NOMO-1 (cell line): ENCODE data around the gene PTPN22.

Experiments used
- DNase-seq, 2 experiments: peaks; one replicate each; lab custom pipeline; 2025; ENCODE audit not compliant: unreplicated experiment in 2 of 2; lab: John Stamatoyannopoulos, UW

Gene PTPN22

DNA sequence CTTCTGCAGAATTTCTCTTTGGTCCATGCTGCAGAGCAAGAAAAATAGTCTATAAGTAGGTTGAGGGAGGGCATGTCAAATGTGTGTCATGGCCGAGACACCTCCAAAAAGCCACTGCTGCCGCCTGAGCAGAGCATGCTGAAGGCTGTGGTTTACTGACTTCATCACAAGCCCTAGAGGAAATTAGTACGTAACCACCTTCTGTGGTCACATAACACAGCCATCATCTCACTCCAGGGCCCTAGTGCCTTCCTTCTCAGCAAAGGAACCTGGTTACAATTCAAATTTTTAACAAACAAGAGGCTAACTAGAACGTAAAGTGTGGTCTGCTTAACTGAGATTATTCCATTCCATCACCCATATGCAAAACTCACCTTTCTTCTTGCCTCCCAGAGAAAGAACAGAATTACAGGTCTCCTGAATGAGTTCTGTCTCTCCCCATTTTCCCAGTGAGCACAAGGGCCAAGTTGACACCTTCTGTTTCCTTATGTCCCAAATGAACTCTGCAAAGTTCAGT is at the start of gene PTPN22:
TSS of gene PTPN22 (minus strand) at position 116 of the 517 bp plus-strand sequence.
- peak; percentile 81 to 97 for DNase-seq

DNA sequence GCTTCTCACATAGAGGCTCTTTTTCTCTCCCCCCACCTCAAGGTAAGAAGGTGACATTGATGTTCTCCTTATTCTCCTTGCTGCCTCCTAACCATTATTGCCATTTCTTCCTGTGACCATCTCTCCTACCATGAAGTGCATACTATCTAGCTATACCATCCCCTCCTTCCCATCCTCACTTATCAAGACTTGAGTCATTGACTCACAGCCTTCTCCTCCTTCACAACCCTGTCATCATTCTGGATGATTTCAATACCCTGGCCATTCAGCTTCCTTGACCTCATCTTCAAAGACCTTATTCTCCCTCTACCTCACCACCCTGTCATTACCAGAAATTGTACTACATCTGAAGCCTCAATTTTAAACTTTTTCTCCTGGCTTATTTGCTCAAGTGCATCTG is 46.7 kb upstream of the PTPN22 start:
- DNase-seq = no peak

DNA sequence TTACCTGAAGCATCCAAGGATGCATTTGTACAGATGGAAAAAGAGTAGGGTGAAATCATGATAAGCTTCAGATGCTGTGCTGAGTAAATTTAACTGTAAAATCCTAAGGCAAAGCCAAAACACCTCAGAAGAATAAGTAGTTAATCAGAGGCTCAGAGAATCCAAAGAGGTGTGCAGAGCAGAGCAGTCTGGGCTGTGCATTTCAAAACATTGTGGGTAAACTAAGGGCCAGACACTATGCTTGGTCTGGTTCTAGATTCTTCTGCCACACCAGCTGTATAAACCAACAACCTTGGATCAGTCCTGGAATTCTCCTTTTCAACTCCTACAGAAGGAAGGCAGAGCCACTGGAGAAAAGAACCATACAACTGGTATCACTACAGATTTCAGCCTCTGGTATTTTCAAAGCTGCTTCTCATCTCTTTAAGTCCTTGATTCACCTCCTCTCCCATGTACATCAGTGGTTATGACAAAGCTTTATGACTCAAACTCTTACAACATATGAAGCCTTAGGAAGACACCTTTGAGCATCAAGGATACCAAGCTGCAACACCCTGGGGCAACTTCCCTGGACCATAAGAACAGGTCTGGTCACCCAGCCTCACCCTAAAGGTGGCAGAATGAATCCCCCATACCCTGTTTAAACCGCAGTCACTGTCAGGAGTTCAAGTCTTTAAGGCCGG is 46.0 kb upstream of the PTPN22 start:
- DNase-seq = no peak

DNA sequence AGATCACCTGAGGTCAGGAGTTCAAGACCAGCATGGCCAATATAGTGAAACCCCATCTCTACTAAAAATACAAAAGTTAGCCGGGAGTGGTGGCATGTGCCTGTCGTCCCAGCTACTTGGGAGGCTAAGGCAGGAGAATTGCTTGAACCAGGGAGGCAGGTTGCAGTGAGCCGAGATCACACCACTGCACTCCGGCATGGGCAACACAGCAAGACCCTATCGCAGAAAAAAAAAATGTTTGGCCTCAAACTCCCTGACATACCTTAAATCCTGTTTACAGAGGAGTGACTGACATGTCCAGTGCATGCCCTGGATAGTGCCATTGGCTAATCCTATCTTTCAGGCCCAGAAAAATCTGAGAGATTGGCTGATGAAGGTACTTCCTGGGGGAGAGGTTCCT is 45.5 kb upstream of the PTPN22 start:
- no peak for DNase-seq

DNA sequence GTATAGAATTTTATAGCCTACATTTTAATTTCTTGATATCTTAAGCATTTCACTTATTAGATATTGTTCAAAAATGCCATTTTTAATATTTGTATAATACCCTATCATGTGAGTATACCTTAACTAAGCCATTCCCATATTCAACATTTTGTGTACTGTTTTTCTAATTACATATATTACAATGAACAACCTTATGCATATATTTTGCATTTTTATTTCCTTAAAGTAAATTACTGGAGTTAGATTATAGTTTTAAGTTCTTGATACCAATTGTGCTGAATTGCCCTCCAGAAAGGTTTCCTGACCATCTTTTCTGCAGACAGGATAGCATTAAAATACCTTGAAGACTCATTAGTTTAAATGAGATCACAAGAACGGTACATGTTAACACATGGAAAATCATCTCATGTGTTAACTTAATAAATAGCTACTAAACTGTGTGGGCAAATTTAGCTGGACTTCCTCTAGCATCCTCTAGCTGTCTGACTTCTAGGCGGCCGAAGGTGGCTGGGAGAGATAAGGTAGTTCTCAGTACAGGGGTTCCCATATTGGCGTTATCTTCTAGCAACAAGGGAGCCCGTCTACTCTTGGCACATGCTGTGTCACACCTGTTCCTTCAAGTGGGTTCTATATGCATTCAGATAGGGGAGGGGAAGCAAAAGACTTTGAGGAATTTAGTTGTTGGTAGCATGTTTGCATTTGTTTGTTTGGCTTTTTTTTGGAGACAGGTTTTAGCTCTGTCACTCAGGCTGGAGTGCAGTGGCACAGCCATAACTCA is 42.6 kb upstream of the PTPN22 start:
- no peak for DNase-seq

DNA sequence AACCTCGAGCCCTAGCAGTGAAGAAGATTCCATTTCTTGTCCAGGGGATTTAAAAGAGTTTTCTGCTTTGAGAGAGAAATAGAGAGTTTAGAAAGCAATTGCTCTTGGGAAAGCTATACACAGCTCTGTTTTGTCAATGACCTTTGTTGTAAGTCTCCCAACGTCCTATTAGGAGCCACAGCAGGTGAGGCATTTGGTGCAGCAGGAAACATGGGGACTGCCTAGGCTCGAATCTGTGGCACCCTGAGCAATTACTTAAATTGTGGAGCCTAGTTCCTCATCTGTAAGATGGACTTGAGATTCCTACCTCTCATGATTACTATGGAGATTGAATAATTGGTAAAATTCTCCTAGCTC is 41.8 kb upstream of the PTPN22 start:
- DNase-seq = no peak

DNA sequence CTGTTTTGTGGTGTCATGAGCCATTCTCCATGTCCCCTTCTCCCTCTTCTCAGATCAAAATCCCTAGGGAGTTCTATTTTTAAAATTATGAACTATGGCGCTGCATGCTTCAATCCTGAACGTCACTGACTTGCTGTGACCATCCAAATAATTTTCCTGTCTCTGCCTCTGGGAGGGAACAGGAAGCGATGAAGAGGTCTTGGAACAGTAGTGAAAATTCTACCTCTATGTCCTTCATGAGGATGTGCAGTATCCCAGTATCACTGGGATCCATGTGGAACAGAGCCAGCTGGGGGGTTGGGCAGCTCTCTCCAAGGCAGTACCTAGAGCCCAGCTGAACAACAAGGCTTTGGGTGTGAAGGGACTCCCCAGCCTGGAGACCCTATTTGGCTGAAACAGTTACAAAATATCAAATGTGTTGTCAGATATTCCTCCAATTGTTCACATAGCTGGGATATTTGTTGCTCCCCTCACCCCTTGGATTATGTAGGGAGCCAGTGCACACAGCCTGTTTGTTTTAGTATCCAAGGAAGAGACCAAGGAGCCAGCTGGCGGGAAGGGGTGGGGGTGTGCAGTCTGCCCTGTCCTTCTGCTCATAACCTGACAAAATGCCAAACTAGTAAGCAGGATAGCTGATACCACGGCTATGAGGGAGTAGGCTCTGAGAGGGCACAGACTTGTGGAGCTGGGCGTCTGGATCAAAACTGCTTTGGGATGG is 41.2 kb upstream of the PTPN22 start:
- no peak for DNase-seq

DNA sequence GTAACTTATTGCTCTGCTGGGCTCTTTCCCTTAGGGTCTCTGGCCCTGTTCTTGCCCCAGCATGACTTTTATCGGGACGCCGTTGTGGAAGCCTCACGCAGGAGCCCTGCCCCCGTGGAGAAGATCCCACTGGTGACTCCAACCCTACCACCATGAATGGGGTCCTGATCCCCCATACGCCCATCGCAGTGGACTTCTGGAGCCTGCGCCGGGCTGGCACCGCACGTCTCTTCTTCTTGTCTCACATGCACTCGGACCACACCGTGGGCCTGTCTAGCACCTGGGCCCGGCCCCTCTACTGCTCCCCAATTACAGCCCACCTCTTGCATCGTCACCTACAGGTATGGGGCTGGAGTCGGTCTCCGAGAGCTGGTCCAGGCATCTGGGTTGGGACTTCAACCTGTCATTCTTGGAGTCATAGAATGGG is 33.9 kb upstream of the PTPN22 start:
- no peak for DNase-seq

DNA sequence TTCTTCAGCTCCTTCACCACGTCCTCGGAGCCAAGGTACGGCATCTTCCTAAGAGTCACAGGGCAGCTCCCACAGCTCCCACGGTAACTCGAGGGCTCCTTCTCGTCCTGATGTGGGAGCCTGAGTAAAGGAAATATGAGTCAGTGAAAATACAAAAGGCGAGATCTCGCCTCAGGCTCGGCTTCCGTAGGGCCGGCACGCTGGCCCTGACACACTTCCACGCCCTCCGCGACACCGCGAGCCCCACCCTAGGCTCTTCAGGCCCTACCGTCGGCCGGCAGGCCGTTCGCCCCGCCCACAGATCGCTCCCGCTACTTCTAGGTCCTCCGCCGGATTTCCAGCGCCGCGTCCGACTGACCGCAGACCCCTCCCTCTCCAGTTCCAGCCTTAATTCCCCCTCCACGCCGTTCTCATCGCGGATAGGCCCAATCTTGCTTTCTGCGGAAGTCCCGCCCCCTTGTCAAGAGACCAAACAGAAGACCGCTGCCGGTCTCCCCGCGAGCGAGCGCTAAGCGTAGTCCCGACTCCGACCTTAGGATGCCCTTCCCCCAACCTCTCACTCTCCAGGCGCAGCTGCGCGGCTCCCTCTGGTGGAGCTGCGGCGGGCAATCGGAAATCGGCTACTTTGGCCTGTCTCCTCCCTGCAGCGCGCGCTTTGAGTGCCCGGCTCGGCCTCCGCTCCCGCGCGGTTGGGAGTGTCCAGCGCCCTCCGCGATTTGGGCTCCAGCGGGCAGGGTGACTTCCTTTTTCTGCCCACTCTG is 33.3 kb upstream of the PTPN22 start, which contains the start of the genes AP4B1 and DCLRE1B:
TSS of gene AP4B1 (minus strand) at position 126 of the 761 bp plus-strand sequence. CDS start at position 44, 82 bp downstream.
TSS of gene DCLRE1B (plus strand) at position 653 of the 761 bp plus-strand sequence. CDS start 261 bp downstream, outside the sequence.
- peak; percentile 99 to 100 for DNase-seq

DNA sequence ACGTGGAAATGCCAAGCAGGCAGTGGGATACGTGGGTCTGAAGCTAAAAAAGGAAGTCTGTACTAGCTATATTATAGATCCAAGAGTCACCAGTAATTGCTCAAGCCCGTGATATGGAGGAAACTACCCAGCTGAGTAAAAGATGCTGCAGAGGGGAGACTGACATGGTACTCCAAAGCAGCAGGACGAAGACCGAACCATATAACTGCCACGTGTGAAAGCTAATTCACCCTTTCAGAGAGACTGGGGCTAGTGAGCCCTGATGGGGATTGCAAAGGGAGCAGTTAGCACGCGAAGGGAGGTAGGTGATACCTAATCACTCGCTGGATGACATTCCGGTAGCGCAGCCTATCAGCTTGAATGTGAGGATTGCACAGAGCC is 32.8 kb upstream of the PTPN22 start:
- peak in 1 of 2 experiments; percentile 81 for DNase-seq

DNA sequence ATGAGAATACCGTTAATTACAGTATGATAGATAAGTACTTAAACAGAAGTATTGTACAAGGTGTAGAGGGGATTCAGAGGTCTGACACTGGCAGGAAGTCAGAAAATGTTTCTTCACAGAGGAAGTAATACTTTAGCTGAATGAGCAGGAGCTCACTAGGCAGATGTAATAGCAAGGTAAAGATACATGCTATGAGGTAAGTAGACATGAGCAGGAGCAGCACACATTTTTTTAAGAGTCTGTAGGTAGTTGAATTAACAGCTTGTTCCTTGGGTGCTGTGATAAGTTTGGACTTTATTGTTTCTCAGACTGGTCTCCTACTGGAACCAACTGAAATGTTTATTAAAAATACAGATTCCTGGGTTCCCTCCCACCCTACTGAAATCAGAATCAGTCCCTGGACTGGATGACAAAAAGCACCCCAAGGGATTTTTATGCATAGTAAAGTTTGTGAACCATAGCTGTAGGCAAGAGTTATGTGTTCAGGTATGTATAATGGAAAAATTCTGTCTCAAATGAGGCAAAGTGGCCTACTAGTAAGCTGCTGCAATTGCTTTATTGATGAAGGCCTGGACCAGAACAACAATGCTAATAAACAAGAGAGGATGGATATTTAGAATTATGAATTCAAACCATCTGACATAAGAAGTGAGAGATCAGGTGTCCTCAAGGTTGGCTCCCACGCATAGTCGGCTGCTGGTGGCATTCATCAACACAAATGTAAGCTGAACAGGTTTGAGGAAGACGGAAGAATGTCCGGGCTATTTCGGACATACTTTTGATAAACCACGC is 32.2 kb upstream of the PTPN22 start:
- peak in 1 of 2 experiments; percentile 50 for DNase-seq

DNA sequence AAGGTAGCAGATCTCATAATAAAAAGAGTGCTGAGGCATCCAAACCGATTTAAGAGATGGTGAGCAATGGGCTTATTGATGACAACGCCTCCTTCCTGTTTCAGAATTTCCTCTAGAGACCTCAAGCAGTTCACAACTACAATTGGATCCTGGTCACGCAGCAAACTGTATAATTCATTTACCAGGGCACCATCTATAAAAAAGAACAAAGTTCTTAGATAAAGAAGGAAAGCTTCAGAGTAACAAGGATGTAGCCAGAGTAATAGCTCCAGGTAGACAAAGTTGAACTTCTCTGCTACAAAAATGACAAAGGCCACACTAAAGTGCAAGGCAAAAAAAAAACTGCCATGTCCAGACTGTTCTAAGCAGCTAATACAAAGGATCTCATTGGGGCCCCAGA is 29.7 kb upstream of the PTPN22 start:
- no peak for DNase-seq

DNA sequence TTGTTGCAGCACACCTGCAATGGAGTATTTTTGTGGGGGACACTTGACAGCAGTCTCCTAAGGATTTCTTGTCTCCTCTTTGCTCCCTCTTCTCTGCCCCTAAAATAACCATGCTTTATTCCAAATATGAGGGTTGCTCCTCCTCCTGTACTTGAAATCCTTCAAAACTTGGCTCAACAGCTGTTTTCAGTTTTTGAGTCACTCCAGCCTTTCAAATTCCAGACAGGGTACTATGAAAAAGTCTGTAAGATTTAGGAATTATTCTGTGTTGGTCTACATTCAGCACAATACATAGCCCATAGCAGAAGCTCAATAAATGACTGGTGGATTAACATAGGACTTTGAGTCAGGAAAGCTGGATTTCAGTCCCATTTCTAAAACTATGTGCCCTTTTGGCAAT is 27.6 kb upstream of the PTPN22 start:
- no peak for DNase-seq

DNA sequence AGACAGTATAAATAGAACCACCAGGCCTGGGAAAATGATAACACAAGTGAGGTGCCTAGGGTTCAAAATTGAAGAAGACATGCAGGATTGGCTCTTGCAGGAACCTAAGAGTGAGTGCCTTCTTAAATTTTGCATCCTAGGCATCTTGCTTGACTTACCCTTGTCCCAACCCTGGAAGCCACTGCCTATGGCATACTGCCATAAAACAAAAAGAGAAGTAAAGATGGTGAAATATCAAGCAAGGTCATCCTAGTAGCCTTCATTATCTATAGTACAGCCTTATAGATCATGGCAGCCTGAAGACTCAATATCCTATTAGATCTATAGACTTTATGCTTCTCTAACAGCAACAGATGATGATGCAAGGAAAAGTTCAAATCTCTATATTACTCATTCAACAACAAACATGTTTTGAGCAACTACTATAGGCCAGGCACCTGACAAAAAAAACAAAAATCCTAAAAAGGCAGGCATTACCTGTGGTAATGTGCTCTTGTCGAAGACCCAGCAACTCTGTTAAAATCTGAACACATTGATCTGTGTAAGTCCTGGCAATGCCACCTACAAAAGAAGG is 26.8 kb upstream of the PTPN22 start:
- DNase-seq = peak in 1 of 2 experiments; percentile 52

DNA sequence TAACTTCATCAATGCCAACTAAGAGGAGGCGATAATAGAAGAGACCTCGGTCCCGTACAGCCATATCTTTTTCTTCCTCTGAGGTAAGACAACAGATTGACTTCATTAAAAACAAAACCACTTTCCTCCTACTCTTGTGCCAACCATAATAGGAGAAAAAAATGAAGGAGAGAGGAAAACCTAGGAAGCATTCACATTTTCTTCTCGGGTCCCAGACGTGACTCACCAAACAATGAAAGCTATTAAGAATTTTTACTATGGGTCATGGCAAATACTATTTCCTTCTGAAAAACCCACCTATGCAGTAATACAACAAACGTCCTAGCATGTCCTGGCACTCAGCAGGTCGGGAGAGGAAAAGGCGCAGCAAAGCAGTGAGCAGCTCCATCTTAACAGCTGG is 24.4 kb upstream of the PTPN22 start:
- no peak for DNase-seq

DNA sequence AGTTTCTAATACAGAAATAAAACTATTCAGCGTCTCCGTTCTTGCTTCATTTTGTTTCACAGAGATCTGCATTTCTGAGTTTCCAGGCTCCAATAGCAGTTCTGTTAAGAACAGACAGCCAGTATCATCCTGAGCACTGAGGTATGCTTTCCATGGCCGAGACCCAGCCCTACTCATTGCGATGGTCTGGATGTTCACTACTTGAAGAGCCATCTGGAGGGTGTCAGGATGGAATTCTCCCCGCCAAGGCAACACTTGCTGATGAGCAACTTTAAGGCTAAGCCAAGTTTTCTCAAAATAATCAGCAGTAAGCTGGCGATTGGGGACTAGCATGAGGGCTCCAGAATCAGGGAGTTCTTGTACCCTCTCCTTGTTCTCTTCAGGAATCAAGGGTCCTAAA is 23.6 kb upstream of the PTPN22 start:
- DNase-seq = no peak

DNA sequence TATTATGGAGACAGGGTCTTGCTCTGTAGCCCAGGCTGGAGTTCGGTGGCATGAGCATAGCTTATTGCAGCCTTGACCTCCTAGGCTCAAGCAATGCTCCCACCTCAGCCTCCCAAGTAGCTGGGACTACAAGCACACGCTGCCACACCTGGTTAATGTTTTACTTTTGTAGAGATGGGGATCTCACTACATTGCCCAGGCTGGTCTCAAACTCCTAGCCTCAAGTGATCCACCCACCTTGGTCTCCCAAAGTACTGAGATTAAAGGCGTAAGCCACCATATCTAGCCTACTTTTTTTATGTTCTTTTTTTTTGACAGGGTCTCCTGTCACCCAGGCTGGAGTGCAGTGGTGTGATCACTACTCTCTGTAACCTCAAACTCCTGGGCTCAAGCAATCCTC is 21.8 kb upstream of the PTPN22 start:
- no peak for DNase-seq

DNA sequence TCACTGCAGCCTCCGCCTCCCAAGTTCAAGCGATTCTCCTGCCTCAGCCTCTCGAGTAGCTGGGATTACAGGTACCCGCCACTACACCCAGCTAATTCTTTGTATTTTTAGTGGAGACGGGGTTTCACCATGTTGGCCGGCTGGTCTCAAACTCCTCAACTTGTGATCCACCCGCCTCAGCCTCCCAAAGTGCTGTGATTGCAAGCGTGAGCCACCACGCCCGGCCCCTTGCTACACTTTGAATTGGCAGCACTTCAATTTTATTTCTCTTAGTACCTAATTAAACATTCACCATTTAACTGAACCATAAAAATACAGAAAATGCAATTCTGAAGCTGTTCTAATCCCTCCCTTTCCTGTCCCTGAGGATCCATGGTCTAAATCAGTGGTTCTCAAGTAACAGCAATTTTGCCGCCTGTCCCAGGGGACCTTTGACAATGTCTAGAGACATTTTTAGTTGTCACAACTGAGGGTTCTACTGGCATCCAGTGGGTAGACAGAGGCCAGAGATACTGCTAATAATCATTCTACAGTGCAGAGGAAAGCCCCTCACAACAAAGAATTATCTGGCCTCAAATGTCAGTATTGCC is 20.2 kb upstream of the PTPN22 start:
- DNase-seq = no peak

DNA sequence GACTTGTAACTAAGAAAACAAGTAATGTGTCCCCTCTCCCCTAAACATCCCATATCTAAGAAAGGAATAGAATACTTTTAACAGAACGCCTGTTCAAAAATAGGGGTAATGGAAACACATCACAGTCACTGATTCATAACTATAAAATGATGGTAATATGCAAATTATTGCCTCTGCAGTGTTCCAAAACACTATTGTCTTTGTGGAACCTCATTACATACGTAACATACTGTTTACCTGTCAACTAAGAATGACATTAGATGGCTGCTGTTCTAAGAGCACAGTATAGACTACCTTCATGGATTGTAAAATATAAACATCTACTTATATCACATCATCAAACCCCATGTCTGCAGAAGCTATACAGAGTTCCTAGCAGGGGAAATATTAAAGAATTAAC is 19.3 kb upstream of the PTPN22 start:
- no peak for DNase-seq
